ENCODE results near the gene FARP2.

FARP2 gene

GRCh38 chr2:241459520-241459919 is 103.4 kb downstream of the FARP2 start:
- DNase-seq (ENCODE audit: low spot score): no peak

- no peak for DNase-seq (ENCODE audit: low spot score)
Measured at GRCh38 chr2:241460631-241461030, 104.5 kb downstream of the FARP2 start.

GRCh38 chr2:241461693-241462677 is 105.9 kb downstream of the FARP2 start:
- DNase-seq (ENCODE audit: low spot score): no peak

- no peak for DNase-seq (ENCODE audit: low spot score)
Measured at GRCh38 chr2:241463276-241464135, 107.4 kb downstream of the FARP2 start.

- DNase-seq (ENCODE audit: low spot score): no peak
Measured at GRCh38 chr2:241465543-241465942, 109.5 kb downstream of the FARP2 start.

GRCh38 chr2:241466230-241466629 is 110.1 kb downstream of the FARP2 start:
- no peak for DNase-seq (ENCODE audit: low spot score)

- no peak for DNase-seq (ENCODE audit: low spot score)
Measured at GRCh38 chr2:241467777-241468475, 111.8 kb downstream of the FARP2 start.

- DNase-seq (ENCODE audit: low spot score): no peak
Measured at GRCh38 chr2:241468476-241468781, 112.3 kb downstream of the FARP2 start.

- DNase-seq (ENCODE audit: low spot score): no peak
Measured at GRCh38 chr2:241469746-241470145, 113.7 kb downstream of the FARP2 start.

- no peak for DNase-seq (ENCODE audit: low spot score)
Measured at GRCh38 chr2:241473399-241473798, 117.3 kb downstream of the FARP2 start.

GRCh38 chr2:241475267-241475666 is 119.2 kb downstream of the FARP2 start:
- no peak for DNase-seq (ENCODE audit: low spot score)

- no peak for DNase-seq (ENCODE audit: low spot score)
Measured at GRCh38 chr2:241478166-241478565, 122.1 kb downstream of the FARP2 start.

GRCh38 chr2:241479026-241479898 is 123.2 kb downstream of the FARP2 start:
- peak; percentile 32 for DNase-seq (ENCODE audit: low spot score)

- no peak for DNase-seq (ENCODE audit: low spot score)
Measured at GRCh38 chr2:241481687-241482086, 125.6 kb downstream of the FARP2 start.

GRCh38 chr2:241482126-241482955 is 126.3 kb downstream of the FARP2 start:
- DNase-seq (ENCODE audit: low spot score): no peak

- no peak for DNase-seq (ENCODE audit: low spot score)
Measured at GRCh38 chr2:241483305-241483704, 127.2 kb downstream of the FARP2 start.

GRCh38 chr2:241485172-241485911 is 129.3 kb downstream of the FARP2 start:
- DNase-seq (ENCODE audit: low spot score): no peak

- no peak for DNase-seq (ENCODE audit: low spot score)
Measured at GRCh38 chr2:241489088-241489487, 133.0 kb downstream of the FARP2 start.

Measured in pons (tissue), 1 donor.